GM12801 (cell line): ENCODE measurements around the gene ENPEP.

ENCODE experiments used
- TF ChIP-seq, protein P1 (sequence below): IDR thresholded peaks from one replicate; pipeline ENCODE4 v1.5.1; 2011; ENCODE audit warnings: control low read depth; ENCODE audit not compliant: insufficient read length; ENCODE audit errors: extremely low read depth

Gene ENPEP

DNA sequence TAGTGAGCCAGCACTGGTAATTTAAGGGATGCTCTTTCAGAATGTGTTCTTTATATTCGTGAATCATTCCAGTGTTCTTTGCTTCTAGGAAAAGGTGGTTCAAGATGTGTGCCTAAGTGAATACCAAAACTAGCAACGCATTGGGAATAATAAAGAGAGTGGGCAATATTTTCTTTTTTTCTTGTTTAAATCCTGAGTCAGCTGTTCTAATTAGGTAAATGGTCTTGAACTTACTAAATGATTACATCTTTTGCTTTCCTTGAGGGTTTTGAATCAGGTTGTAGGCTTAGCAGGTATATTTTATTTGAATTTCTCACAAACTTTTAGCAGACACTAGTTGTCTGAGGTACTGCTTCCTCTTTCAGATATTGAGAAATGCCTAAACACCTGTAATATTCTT lies 29.5 kb downstream of the ENPEP start:
- TF ChIP-seq, protein P1, sequence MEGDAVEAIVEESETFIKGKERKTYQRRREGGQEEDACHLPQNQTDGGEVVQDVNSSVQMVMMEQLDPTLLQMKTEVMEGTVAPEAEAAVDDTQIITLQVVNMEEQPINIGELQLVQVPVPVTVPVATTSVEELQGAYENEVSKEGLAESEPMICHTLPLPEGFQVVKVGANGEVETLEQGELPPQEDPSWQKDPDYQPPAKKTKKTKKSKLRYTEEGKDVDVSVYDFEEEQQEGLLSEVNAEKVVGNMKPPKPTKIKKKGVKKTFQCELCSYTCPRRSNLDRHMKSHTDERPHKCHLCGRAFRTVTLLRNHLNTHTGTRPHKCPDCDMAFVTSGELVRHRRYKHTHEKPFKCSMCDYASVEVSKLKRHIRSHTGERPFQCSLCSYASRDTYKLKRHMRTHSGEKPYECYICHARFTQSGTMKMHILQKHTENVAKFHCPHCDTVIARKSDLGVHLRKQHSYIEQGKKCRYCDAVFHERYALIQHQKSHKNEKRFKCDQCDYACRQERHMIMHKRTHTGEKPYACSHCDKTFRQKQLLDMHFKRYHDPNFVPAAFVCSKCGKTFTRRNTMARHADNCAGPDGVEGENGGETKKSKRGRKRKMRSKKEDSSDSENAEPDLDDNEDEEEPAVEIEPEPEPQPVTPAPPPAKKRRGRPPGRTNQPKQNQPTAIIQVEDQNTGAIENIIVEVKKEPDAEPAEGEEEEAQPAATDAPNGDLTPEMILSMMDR = no peak

DNA sequence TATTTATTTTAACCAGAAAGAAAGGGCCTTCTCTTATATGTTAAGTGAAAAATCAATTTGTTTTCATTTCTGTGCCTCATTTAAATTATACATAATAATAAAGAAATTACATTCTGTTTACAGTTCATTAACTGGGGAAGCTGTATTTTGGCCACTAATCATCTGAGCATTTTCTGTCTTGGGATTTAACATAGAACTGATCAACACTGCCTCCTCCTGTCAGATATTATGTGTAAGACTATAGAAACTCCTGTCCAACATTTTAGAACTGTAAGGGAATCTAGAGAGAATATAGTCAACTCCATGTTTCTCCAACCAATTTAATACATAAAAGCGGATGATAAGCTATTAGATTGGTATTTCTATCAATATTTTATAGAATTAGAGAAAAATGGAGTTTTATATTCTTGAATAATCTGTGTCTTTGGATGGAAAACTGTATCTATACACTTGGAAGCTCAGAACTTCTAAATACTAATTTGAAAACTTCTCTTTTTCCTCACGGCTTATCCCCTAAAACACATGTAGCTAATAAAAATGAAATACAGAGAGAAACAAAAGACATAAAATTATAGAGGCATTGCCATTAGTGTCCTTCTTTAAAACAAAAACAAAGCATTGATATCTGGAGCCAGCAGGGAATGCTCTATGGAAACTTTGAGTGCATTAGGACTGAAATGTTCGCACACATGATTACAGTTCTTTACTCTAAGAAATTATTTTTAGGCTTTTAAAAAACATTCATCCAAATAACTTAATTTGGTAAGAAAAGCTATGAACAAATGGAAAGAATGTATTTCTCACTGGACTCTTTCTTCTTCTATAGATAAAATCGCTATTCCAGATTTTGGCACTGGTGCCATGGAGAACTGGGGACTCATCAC lies 33.1 kb downstream of the ENPEP start:
- TF ChIP-seq, protein P1 = no peak

DNA sequence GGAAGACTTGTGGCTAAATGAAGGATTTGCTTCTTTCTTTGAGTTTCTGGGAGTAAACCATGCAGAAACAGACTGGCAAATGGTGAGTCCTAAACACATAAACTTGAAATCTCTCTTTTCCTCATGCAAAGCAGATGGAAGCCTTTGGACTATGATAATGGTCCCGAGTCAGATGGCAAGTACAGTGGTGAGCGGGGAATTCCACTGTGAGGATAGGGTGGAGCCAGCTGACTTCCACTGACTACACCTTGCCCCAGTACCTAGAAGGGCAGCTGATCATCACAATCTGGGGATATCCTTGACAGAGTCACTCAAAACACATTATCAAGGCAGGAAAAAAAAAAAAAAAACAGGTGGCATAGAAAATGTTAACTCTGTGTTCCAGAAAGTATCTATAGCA lies 34.3 kb downstream of the ENPEP start:
- TF ChIP-seq, protein P1 = no peak

DNA sequence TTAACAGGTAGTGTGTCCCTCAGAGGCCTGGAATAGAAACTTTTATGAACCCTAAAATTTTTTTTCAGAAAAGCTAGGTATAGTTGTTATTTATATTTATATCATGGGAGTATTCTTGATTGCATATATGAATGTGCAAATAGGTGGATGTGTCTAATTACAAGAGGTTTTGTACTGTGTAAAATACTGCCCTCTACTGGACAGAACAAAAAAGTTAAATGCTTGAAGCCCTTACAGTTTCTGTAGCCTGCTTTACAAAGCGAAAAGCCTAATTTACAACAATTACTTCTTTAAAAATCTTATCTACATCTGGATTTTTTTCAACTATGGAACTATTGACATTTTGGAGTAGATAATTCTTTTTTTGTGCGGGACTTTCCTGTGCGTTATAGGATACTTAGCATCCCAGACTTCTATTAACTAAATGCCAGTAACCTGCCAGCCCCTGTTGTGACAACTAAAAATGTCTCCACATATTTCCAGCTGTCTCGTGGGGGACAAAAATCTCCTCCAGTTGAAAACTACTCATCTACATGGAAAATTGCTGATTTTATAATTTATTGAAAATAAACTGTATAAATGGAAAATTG lies 35.1 kb downstream of the ENPEP start:
- TF ChIP-seq, protein P1 = no peak

DNA sequence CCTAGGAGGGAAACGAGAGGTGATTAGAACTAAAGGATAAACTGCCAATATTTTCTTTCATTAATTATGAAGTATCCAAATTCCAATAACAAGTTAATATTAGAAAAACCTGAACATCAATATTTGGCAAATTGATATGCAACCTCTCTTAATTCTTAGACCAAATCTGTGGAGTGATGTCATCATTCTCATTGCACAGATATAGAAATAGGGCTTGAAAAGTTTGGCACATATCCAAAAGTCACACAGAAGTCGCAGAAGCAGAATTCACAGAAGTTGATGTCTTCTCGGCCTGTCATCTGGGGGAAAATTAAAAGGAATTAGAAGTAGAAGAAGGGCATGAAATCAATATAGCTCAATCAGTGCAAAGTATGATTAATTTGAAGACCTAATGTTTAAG lies 36.9 kb downstream of the ENPEP start:
- TF ChIP-seq, protein P1 = no peak

DNA sequence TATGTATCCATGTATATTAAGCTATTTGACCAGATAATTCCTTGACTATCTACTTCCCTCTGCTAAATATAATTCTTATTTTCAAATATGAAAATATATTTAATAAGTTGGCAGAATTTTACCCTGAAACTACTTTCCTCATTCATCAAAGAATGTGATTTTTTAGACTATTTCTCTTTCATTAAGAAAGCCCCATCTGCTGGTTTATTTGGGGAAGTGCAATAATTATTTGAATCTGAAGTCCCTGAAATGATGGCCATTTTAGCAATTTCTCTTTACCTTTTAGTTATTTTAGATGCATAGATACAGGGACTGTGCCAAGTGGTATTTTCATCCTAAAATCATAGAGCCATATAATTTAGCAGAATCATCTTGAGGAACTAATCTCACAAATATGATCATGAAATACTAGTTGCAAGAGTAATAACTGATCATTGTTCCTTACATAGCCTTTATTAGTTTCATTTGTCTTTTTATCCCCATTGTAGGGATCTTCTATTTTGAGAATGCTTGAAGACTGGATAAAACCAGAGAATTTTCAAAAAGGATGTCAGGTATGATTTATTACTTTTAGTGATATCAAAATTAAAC lies 39.0 kb downstream of the ENPEP start:
- TF ChIP-seq, protein P1 = no peak

DNA sequence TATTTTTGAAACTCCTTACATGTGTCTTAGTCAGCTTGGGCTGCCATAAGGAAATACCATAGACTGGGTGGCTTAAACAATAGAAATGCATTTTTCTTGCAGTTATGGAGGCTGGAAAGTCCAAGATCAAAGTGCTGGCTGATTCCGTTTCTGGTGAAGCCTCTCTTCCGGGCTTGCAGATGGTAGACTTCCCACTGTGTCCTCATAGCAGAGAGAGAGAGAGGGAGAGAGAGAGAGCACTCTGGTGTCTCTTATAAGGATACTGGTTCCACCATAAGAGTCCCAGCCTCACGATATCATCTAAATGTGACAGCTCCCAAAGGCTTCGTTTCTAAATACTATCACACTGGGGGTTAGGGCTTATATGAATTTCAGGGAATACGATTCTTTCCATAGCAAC lies 39.7 kb downstream of the ENPEP start:
- TF ChIP-seq, protein P1 = no peak
